NCI-H187 (cell line): ENCODE measurements around the gene CCDC167.
A peak's percentile ranks its signal among the peaks of the same experiment; 100 is the strongest.

Source experiments
- DNase-seq, 2 experiments: peaks; one replicate each; lab custom pipeline; 2025; lab: John Stamatoyannopoulos, UW

Gene CCDC167

GRCh38 chr6:37489697-37490336 lies 9.9 kb downstream of the CCDC167 start:
- DNase-seq, result no peak

GRCh38 chr6:37488476-37488875 lies 11.2 kb downstream of the CCDC167 start:
- no peak for DNase-seq

GRCh38 chr6:37487591-37488380 lies 11.9 kb downstream of the CCDC167 start:
- DNase-seq, result peak in 1 of 2 experiments; percentile 34

GRCh38 chr6:37486121-37486839 lies 13.4 kb downstream of the CCDC167 start:
- no peak for DNase-seq

GRCh38 chr6:37485291-37485702 lies 14.4 kb downstream of the CCDC167 start:
- DNase-seq, result no peak

- DNase-seq, result no peak
Observed at GRCh38 chr6:37484786-37485170, 14.9 kb downstream of the CCDC167 start.

GRCh38 chr6:37483917-37484785 lies 15.5 kb downstream of the CCDC167 start:
- DNase-seq, result peak in 1 of 2 experiments; percentile 54

- no peak for DNase-seq
Observed at GRCh38 chr6:37483252-37483901, 16.3 kb downstream of the CCDC167 start.

- DNase-seq, result peak in 1 of 2 experiments; percentile 42
Observed at GRCh38 chr6:37482606-37483251, 17.0 kb downstream of the CCDC167 start.

- DNase-seq, result peak; percentile 30 to 79
Observed at GRCh38 chr6:37481711-37482605, 17.7 kb downstream of the CCDC167 start.

- no peak for DNase-seq
Observed at GRCh38 chr6:37480951-37481534, 18.6 kb downstream of the CCDC167 start.

- no peak for DNase-seq
Observed at GRCh38 chr6:37480118-37480736, 19.5 kb downstream of the CCDC167 start.

- no peak for DNase-seq
Observed at GRCh38 chr6:37479266-37479854, 20.3 kb downstream of the CCDC167 start.

GRCh38 chr6:37478827-37479226 lies 20.9 kb downstream of the CCDC167 start:
- DNase-seq, result no peak

GRCh38 chr6:37477656-37478435 lies 21.8 kb downstream of the CCDC167 start:
- DNase-seq, result no peak

- DNase-seq, result no peak
Observed at GRCh38 chr6:37477191-37477590, 22.5 kb downstream of the CCDC167 start.

- DNase-seq, result no peak
Observed at GRCh38 chr6:37474316-37474715, 25.4 kb downstream of the CCDC167 start.
